Measurements from ENCODE around the gene WDR93.

DNA sequence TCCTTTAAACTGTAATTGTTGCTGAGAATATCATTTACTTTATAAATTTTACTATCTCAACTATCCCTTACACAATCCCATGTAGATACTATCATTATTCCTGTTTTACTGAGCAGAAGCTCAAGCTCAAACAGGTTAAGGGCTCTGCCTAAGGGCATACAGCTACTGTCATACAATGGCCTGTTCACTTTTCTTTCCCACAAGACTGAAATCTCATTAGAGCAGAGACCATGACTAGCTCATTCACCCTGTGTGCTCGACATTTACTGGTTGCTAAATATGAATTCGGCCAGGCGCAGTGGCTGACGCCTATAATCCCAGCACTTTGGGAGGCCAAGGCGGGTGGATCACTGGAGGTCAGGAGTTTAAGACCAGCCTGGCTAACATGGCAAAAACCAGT is 83.9 kb downstream of the WDR93 start:
- no peak for TF ChIP-seq EZH2 (IDR thresholded peaks at IDR 0.05)
- TF ChIP-seq FOXP2 (optimal IDR thresholded peaks at IDR 0.05; ENCODE audit: control extremely low read depth, extremely low read length, insufficient read depth), result no peak
- no peak for TF ChIP-seq POLR2AphosphoS5 (IDR thresholded peaks at IDR 0.05; ENCODE audit: borderline replicate concordance, low read depth, low read length)
